ENCODE data around the gene RTN4R.

DNA sequence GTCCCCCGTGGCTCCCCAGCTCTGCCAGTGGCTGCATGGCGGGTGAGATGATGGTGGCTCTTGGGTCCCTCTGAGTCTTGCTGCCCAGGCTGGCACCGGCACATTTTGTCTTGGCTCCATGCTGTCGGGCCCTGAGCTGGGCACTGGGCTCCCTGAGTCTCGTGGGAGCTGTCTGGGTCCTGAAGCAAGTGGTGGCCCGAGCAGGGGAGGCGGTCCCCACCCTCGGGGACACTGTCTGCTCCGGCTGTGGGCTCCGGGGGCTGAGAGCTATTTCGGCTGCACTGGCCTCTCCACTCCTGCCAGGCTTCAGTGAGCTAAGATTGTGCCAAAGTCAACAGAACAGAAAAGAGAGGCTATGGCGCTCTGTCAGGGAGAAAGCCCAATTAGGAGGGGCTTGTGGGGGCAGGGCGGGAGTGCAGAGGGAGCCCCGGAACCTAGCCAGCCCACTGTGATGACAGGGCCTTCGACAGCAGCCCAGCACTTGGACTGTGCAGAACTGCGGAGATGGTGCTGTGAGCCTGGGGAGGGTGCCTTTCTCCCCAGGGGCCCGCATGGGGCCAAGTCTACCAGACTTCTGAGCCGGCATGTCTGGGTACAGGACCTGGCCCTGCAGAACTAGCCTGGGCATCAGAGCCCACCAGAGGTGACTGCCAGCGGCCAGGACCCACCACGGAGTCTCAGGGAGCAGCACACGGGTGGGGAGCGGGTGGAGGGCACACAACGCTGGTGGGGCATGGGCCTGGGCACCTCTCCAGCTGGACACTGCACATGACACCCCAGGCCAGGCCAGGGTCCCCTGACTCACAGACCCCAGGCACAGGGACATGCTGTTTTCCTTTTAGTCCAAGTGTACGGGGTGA is 38.0 kb downstream of the RTN4R start:
- TF ChIP-seq, protein P1, sequence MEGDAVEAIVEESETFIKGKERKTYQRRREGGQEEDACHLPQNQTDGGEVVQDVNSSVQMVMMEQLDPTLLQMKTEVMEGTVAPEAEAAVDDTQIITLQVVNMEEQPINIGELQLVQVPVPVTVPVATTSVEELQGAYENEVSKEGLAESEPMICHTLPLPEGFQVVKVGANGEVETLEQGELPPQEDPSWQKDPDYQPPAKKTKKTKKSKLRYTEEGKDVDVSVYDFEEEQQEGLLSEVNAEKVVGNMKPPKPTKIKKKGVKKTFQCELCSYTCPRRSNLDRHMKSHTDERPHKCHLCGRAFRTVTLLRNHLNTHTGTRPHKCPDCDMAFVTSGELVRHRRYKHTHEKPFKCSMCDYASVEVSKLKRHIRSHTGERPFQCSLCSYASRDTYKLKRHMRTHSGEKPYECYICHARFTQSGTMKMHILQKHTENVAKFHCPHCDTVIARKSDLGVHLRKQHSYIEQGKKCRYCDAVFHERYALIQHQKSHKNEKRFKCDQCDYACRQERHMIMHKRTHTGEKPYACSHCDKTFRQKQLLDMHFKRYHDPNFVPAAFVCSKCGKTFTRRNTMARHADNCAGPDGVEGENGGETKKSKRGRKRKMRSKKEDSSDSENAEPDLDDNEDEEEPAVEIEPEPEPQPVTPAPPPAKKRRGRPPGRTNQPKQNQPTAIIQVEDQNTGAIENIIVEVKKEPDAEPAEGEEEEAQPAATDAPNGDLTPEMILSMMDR (IDR thresholded peaks at IDR 0.05): no peak
- TF ChIP-seq POLR2A (IDR thresholded peaks at IDR 0.05) (no peak), EP300 (IDR thresholded peaks at IDR 0.05) (no peak), POLR2AphosphoS5 (IDR thresholded peaks at IDR 0.05) (no peak)

Measured in upper lobe of left lung (tissue), 4 donors.